Motor neuron (in vitro differentiated cells): Measurements from ENCODE around the gene MMP24OS. TPM values are rescaled to one million over a fixed set of nuclear protein-coding genes. Genes with fewer than 3 reads are reported as not detected.

Source experiments
- ATAC-seq, 8 experiments: fragments of 200-7000 bp; cut with Tn5 transposase; replicated peaks in 6 of 8; 2 replicates each; pipeline ENCODE4 v1.8.0; 2021; ENCODE audit warnings: mild to moderate bottlenecking in 8 of 8, moderate library complexity in 8 of 8
- H3K27ac ChIP-seq, 2 donors: fragments of 250-450 bp; sonication (Bioruptor Pico); 2 replicates each; pipeline ENCODE4 v1.9.0; 2021; ENCODE audit warnings: antibody characterized with exemption in 2 of 2, mild to moderate bottlenecking in 2 of 2, moderate library complexity in 1 of 2
- H3K4me1 ChIP-seq, 2 donors: fragments of 250-450 bp; sonication (Bioruptor Pico); replicated peaks in 1 of 2; 2 replicates each; pipeline ENCODE4 v1.6.1; 2021; ENCODE audit warnings: antibody characterized with exemption in 2 of 2, mild to moderate bottlenecking in 2 of 2, moderate library complexity in 1 of 2
- H3K4me3 ChIP-seq, 5 donors: fragments of 250-450 bp; sonication (Bioruptor Pico); 2 replicates each; pipeline ENCODE4 v1.9.0; 2021; ENCODE audit warnings: antibody characterized with exemption in 5 of 5, mild to moderate bottlenecking in 5 of 5, moderate library complexity in 4 of 5
- WGBS, 10 experiments: fragments of 450-650 bp; shearing (Covaris generic); methylation state at CpG; one replicate each; pipeline ENCODE4 v1.0.0; 2022; 5-methylcytosine and 5-hydroxymethylcytosine counted together
- in situ Hi-C, 9 experiments: fragments of 400-800 bp; cut with MboI; loops; one replicate each; pipeline ENCODE4 v1.15.0; 2021; ENCODE audit warnings: low sequenced_read_pairs in 9 of 9, low pct_unique_long_range_greater_than_20kb in 2 of 9; ENCODE audit not compliant: unreplicated experiment in 9 of 9
- total RNA-seq, 8 experiments: library from RNA; unstranded; fragments of 300-600 nt; gene quantifications; 2 replicates each; pipeline versions ENCODE4 v1.2.3 to v1.2.4, GENCODE V29; 2022

MMP24OS gene
- total RNA-seq, 8 experiments from 2014 or later = 16.3 to 29.1 (median 19.7) TPM

DNA sequence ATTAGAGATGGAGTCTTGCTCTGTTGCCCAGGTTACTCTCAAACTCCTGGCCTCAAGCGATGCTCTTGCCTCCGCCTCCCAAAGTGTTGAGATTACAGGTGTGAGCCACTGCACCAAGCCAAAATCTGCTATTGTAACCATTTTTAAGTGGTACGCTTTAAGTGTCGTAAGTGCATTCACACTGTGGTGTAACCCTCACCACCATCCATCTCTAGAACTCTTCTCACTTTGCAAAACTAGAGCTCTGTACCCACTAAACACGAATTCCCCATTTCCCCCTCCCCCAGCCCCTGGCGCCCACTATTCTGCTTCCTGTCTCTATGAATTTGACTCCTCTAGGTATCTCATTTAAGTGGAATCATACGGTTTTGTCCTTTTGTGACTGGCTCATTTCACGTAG, 17.1 kb upstream of the MMP24OS start:
- ATAC-seq = no peak
- in situ Hi-C loops = no loop called here
- no peak overlapping the region for H3K4me3 ChIP-seq

DNA sequence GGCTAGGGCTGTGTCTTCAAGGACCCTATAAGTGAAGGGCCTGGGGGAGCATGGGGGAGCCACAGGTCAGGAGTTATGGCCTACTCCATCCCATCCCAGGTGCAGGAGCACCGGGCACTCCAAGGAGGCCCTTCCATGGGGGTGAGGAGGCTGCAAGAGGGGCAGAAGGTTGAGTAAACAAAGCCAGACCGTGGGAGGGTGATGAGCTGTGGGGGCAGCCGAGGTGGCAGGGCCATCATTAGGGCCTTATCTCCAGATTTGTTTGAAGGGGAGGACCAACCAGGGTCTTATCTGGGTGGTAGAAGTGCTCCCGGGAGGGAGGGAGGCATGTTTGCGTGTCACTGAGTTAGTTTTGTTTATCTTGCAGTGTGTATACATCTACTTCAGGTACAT, 16.4 kb upstream of the MMP24OS start:
- no peak for ATAC-seq
- Histone ChIP-seq H3K4me3 (no peak overlapping the region), H3K4me1 (no peaks in the 10 kb centered on the region), H3K27ac (no peak overlapping the region)
- in situ Hi-C loops = no loop called here
- WGBS, 10 experiments = 28 to 80% (median 65%) methylated on average over 1 to 4 of the region's 5 CpGs; no CpG with 5 or more reads in 7 of the 10 experiments

More for the DNA sequence above, 17.1 kb upstream of the MMP24OS start:
- no peak overlapping the region for H3K27ac ChIP-seq
- 74 to 100% (median 83%) methylated on average over 1 to 7 of the region's 8 CpGs; no CpG with 5 or more reads in 5 of the 10 experiments for WGBS, 10 experiments
- H3K4me1 ChIP-seq = no peaks in the 10 kb centered on the region

GRCh38 chr20:35293303-35294292, 15.7 kb upstream of the MMP24OS start:
- no peak for ATAC-seq
- in situ Hi-C loops = no loop called here
- WGBS, 10 experiments = 33 to 100% (median 82%) methylated on average over 1 to 14 of the region's 19 CpGs; no CpG with 5 or more reads in 1 of the 10 experiments

GRCh38 chr20:35292504-35293285, 14.8 kb upstream of the MMP24OS start:
- WGBS, 10 experiments = 49 to 96% (median 74%) methylated on average over 2 to 13 of the region's 23 CpGs; no CpG with 5 or more reads in 5 of the 10 experiments
- Histone ChIP-seq H3K27ac (no peak overlapping the region), H3K4me1 (no peaks in the 10 kb centered on the region), H3K4me3 (no peak overlapping the region)
- in situ Hi-C loops = no loop called here
- ATAC-seq = no peak

More at GRCh38 chr20:35293303-35294292, 15.7 kb upstream of the MMP24OS start:
- Histone ChIP-seq H3K4me3 (no peak overlapping the region), H3K4me1 (no peaks in the 10 kb centered on the region), H3K27ac (no peak overlapping the region)

DNA sequence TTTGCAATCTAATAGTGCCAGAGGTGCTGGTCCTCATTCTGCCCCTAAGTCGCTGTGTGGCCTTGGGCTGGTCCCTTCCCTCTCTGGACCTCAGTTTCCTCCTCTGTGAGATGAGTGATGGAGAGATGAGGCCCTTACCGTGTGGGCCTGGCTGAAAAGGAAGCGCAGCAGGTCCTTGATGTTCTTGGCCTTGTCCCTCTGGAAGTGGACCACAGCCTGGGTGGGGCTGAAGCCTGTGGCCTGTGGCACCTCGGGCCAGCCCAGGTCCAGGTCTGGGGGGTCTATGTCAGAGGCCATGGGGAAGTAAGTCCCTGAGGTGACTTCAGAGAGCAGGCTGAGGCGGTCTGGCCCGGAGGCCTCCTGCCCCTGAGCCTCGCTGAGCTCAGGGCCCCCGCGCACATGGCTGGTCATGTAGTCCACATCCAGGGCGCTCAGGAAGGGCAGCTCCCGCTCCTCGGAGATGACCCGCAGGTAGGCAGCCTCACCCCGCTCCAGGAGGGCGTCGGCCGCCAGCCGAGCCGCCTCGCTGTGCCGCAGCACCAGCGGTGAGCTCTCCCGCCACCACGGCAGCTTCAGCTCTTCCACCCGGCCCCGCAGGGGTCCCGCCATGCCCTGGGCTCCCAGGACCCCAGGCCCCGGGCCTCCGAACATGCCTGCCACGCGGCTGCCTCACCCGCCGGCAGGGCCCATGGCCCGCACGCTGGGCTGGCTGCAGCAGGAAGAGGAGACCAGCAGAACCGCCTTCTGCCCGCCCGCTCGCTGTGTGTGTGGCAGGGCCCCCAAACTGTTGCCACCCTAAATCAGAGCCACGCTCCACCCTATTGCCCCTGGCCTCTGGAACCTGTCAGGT, 14.0 kb upstream of the MMP24OS start, which contains the start of gene FAM83C:
Gene FAM83C, minus strand, starts transcription at position 772 of the 850 bp plus-strand sequence. Its CDS starts 121 bp downstream, at position 651.
- ATAC-seq = no peak
- Histone ChIP-seq H3K27ac (no peak within 1 kb of the TSS), H3K4me1 (no peaks in the 10 kb centered on the region), H3K4me3 (no peak within 1 kb of the TSS)
- in situ Hi-C loops = no loop called here
- 20 to 85% (median 63%) methylated on average over 1 to 4 of the region's 40 CpGs; no CpG with 5 or more reads in 5 of the 10 experiments for whole genome bisulfite sequencing, 10 experiments

DNA sequence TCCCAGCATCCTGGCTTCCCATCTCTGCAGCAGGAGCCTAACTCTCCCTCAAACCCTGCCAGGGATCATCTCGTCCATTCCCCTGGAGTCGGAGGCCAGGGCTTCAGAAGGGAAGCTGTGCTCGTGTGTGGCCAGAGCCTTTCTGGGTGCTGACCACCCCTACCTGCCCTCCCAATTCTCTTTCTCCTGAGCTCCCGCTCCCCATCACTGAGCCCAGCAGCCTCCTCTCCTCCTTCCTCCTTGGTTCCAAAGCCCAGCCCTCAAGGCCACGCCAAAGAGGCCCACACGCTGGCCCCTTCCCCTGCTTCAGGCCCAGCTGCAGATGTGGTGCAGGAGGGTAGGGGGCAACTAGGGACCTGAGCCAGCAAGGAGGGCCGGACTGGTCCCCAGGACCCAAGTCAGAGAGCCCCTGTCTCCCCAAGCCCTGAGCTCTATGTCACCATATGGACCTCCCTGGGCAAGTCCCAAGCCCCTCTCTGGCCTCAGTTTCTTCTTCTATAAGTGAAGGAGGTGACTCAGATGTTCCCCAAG, 13.0 kb upstream of the MMP24OS start:
- 40 to 67% (median 48%) methylated on average over 1 to 3 of the region's 7 CpGs; no CpG with 5 or more reads in 6 of the 10 experiments for WGBS, 10 experiments
- in situ Hi-C loops = no loop called here
- ATAC-seq = no peak

DNA sequence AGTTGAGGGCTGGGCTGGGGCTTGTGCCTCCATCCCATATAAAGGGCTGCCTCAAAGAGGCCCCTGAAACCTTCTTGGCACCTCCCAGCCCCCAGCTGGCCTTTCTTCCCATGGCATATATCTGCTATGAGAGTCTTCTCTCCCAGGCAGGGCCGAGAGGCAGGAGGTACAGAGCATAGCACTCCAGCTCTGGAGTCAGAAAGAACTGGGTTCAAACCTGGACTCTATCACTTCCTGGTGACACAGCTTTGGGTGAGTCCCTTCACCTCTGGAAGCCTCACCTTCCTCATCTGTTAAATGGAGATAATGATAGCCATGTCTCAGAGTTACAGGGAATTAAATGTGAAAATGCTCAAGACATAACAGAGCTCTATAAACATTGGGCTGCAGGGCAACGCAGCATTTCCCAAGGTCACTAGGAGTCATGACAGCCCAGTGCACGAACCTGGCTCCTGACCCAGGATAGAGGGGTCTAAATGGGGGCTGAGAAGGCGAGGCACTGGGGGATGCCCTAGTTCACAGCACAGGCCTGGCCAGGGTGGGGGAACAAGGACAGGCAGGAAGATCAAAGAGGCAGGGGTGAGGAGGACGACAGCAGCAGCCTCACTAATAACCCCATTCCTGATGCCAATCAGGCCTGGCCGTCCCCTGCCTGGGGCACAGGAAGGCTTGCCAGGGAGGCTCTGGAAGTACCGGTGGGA, 12.4 kb upstream of the MMP24OS start:
- H3K27ac ChIP-seq = no peak overlapping the region
- WGBS, 10 experiments = 29 to 35% (median 33%) methylated on average over 1 to 4 of the region's 7 CpGs; no CpG with 5 or more reads in 6 of the 10 experiments
- ATAC-seq = no peak
- no peak overlapping the region for H3K4me3 ChIP-seq
- H3K4me1 ChIP-seq = peaks cover 3% of the 10 kb centered on the region in 2 donors
- in situ Hi-C loops = no loop called here

More for the DNA sequence above, 13.0 kb upstream of the MMP24OS start:
- no peak overlapping the region for H3K27ac ChIP-seq
- no peaks in the 10 kb centered on the region for H3K4me1 ChIP-seq
- no peak overlapping the region for H3K4me3 ChIP-seq

GRCh38 chr20:35288325-35289060, 10.6 kb upstream of the MMP24OS start:
- ATAC-seq = no peak

GRCh38 chr20:35287509-35288324, 9.8 kb upstream of the MMP24OS start:
- H3K4me3 ChIP-seq = no peak overlapping the region
- H3K4me1 ChIP-seq = peaks cover 15% of the 10 kb centered on the region in 2 donors
- no peak for ATAC-seq
- H3K27ac ChIP-seq = no peak overlapping the region
- in situ Hi-C loops = no loop called here
- WGBS, 10 experiments = 72 to 100% (median 88%) methylated on average over 1 to 8 of the region's 28 CpGs; no CpG with 5 or more reads in 5 of the 10 experiments

More at GRCh38 chr20:35288325-35289060, 10.6 kb upstream of the MMP24OS start:
- Histone ChIP-seq H3K27ac (no peak overlapping the region), H3K4me3 (no peak overlapping the region), H3K4me1 (peaks cover 9% of the 10 kb centered on the region in 2 donors)
- in situ Hi-C loops = no loop called here
- WGBS, 10 experiments = 33 to 80% (median 74%) methylated on average over 2 to 5 of the region's 19 CpGs; no CpG with 5 or more reads in 5 of the 10 experiments

DNA sequence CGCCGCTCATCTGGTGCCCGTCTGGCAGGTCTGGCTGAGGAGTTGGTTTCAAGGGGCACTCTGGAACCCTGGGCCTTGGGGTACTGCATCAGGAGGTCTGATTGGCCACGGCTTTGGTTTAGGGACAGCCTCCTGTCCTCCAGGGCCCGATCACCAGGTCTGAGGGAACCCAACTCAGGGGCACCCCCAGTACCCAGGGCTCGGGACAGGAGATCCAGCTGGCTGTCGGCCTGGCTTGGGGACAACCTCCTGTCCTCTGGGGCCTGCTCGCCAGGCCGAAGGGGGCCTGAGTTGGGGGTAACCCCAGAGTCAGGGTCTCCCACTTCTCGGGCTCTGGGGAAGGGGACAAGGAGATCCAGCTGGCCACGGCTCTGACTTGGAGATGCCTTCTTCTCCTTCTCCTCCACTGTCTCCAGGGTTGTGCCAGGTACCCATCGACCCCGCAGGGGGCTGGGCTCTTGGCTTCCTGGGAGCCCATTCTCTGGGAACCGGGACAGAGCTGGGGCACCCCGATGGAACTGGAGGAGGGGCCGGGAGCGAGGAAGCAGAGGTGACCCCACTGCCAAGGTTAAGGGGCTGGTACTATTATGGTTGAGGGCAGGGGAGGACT, 9.1 kb upstream of the MMP24OS start:
- in situ Hi-C loops = no loop called here
- ATAC-seq = no peak
- no peak overlapping the region for H3K4me3 ChIP-seq
- WGBS, 10 experiments = 80 to 100% (median 91%) methylated on average over 1 to 4 of the region's 17 CpGs; no CpG with 5 or more reads in 6 of the 10 experiments
- peaks cover 15% of the 10 kb centered on the region in 2 donors for H3K4me1 ChIP-seq
- no peak overlapping the region for H3K27ac ChIP-seq
